Measurements from ENCODE around the gene BRSK2. TPM values are rescaled to one million over a fixed set of nuclear protein-coding genes. Genes with fewer than 3 reads are reported as not detected.
"Not testable (repeated sequence)": the region's sequence is repeated elsewhere in the genome, so short reads cannot be mapped to it uniquely, and the experiment has no call there.

BRSK2 gene
- total and polyA plus RNA-seq, 4 experiments from 2014 or later = 0.18 to 0.47 (median 0.32) TPM

GRCh38 chr11:1409108-1409851, 19.5 kb downstream of the BRSK2 start:
- Mint-ChIP-seq H3K27me3 (peaks cover 0 to 1% of the 10 kb centered on the region in 2 donors), H3K27ac (no peak overlapping the region), H3K36me3 (no peaks in the 10 kb centered on the region), H3K4me1 (peaks cover 0 to 3% (median 0%) of the 10 kb centered on the region in 4 donors), H3K4me3 (no peak overlapping the region), H3K9me3 (no peaks in the 10 kb centered on the region)
- Histone ChIP-seq H3K4me3 (ENCODE audit: low read length in 2 of 2) (no peak overlapping the region), H3K36me3 (ENCODE audit: insufficient read depth, low read length) (no peaks in the 10 kb centered on the region), H3K9me3 (ENCODE audit: control insufficient read depth in 1 of 2, low read length in 2 of 2) (no peaks in the 10 kb centered on the region), H3K27me3 (ENCODE audit: insufficient read depth, low read length) (no peaks in the 10 kb centered on the region), H3K27ac (ENCODE audit: low read depth, low read length) (no peak overlapping the region), H3K4me1 (ENCODE audit: insufficient read depth, low read length) (no peaks in the 10 kb centered on the region)
- peak in 1 of 5 donors; percentile 2 for DNase-seq
- intact Hi-C loops (cut with micrococcal nuclease) = no loop called here
- ChIA-PET CTCF (ENCODE audit: partially characterized antibody) (no interaction called here), POLR2A (ENCODE audit: partially characterized antibody) (no interaction called here)

- H3K4me3 ChIP-seq (ENCODE audit: low read length in 2 of 2); H3K27ac Mint-ChIP-seq; H3K36me3 ChIP-seq (ENCODE audit: insufficient read depth, low read length); CTCF ChIA-PET (ENCODE audit: partially characterized antibody); POLR2A ChIA-PET (ENCODE audit: partially characterized antibody); H3K9me3 ChIP-seq (ENCODE audit: control insufficient read depth in 1 of 2, low read length in 2 of 2); DNase-seq; H3K4me1 ChIP-seq (ENCODE audit: insufficient read depth, low read length); H3K4me1 Mint-ChIP-seq; H3K27ac ChIP-seq (ENCODE audit: low read depth, low read length); H3K27me3 Mint-ChIP-seq; H3K36me3 Mint-ChIP-seq; intact Hi-C loops (cut with micrococcal nuclease); H3K27me3 ChIP-seq (ENCODE audit: insufficient read depth, low read length); H3K9me3 Mint-ChIP-seq; H3K4me3 Mint-ChIP-seq: not testable (repeated sequence)
These were observed 20.1 kb downstream of the BRSK2 start for GRCh38 chr11:1409852-1410125.

DNA sequence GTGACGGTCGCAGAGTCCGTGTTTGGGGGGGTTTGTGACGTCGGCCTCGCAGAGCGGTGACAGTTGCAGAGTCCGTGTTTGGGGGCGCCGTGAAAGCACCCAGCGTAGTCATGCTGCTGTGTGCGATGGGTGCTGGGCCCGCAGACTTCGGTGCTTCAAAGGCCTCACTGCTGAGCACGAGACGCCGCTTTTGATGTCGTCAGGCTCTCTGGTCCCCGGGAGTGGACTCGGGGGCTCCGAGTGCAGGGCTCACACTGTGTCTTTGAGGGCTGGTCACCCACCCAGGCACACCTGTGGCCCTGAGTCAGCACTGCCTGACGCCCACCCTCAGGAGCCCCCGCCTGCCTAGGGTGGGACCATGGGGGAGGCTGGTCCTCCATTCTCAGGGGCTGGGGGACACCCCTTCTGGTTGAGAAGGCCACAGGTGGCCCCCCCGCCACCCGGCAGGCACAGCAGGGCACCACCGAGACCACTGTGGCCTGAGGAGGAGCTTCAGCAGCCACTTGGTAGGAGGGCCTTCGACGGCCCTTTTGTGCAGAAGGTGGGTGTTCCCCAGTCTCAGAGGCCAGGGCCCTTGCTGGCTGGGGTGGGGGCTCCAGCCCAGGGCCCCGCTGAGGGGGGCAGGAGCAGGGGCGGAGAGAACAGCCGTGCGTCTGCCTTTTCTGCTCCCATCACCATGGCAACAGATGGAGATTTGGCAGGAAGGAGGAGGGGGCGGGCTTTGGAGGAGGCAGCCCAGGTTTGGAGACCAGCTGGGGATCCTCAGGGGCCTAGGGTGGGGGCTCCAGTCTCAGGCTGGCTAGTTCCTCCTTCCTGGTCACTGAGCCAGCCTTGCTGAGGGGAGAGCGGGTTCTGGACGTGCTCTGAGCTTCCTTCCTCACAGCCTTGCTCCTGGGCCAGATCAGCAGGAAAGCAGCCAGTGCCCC, 20.9 kb downstream of the BRSK2 start:
- ChIA-PET CTCF (ENCODE audit: partially characterized antibody) (no interaction called here), POLR2A (ENCODE audit: partially characterized antibody) (no interaction called here)
- Mint-ChIP-seq H3K4me3 (no peak overlapping the region), H3K9me3 (no peaks in the 10 kb centered on the region), H3K36me3 (no peaks in the 10 kb centered on the region), H3K27me3 (peaks cover 0 to 1% of the 10 kb centered on the region in 2 donors), H3K27ac (no peak overlapping the region), H3K4me1 (peaks cover 0 to 3% (median 0%) of the 10 kb centered on the region in 4 donors)
- Histone ChIP-seq H3K36me3 (ENCODE audit: insufficient read depth, low read length) (no peaks in the 10 kb centered on the region), H3K4me3 (ENCODE audit: low read length in 2 of 2) (no peak overlapping the region), H3K27ac (ENCODE audit: low read depth, low read length) (no peak overlapping the region), H3K9me3 (ENCODE audit: control insufficient read depth in 1 of 2, low read length in 2 of 2) (no peaks in the 10 kb centered on the region), H3K4me1 (ENCODE audit: insufficient read depth, low read length) (no peaks in the 10 kb centered on the region), H3K27me3 (ENCODE audit: insufficient read depth, low read length) (no peaks in the 10 kb centered on the region)
- intact Hi-C loops (cut with micrococcal nuclease) = no loop called here
- DNase-seq = peak in 1 of 5 donors; percentile 25

DNA sequence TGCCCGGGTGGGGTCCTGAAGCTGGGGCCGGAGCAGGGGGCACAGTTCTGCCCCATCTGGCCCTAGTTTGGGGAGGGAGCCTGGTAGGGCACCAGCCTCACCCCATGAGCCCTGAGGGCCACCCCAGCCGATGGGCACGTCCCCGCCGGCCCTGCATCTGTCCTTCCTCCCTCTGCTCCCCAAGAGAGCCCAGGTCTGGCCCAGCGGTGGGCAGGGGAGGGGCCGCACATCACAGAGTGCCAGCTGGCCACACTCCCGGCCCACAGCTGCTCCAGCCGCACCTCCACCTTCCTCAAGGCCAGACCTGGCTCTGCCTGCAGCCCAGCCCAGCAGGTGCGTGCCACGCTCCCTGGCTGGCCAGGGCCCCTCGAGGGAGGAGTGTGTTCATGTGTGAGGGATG, 21.6 kb downstream of the BRSK2 start:
- H3K36me3 Mint-ChIP-seq = no peaks in the 10 kb centered on the region
- peaks cover 0 to 4% (median 0%) of the 10 kb centered on the region in 8 donors for H3K9me3 Mint-ChIP-seq
- no peak overlapping the region for H3K4me3 ChIP-seq (ENCODE audit: low read length in 2 of 2)
- no peak overlapping the region for H3K27ac ChIP-seq (ENCODE audit: low read depth, low read length)
- H3K9me3 ChIP-seq (ENCODE audit: control insufficient read depth in 1 of 2, low read length in 2 of 2) = no peaks in the 10 kb centered on the region
- H3K36me3 ChIP-seq (ENCODE audit: insufficient read depth, low read length) = no peaks in the 10 kb centered on the region
- intact Hi-C loops (cut with micrococcal nuclease) = no loop called here
- H3K27ac Mint-ChIP-seq = no peak overlapping the region
- H3K27me3 ChIP-seq (ENCODE audit: insufficient read depth, low read length) = no peaks in the 10 kb centered on the region
- H3K4me1 ChIP-seq (ENCODE audit: insufficient read depth, low read length) = no peaks in the 10 kb centered on the region
- DNase-seq = no peak
- ChIA-PET CTCF (ENCODE audit: partially characterized antibody) (no interaction called here), POLR2A (ENCODE audit: partially characterized antibody) (no interaction called here)
- peaks cover 0 to 3% (median 0%) of the 10 kb centered on the region in 4 donors for H3K4me1 Mint-ChIP-seq
- H3K4me3 Mint-ChIP-seq = no peak overlapping the region
- H3K27me3 Mint-ChIP-seq = peaks cover 0 to 1% of the 10 kb centered on the region in 2 donors

DNA sequence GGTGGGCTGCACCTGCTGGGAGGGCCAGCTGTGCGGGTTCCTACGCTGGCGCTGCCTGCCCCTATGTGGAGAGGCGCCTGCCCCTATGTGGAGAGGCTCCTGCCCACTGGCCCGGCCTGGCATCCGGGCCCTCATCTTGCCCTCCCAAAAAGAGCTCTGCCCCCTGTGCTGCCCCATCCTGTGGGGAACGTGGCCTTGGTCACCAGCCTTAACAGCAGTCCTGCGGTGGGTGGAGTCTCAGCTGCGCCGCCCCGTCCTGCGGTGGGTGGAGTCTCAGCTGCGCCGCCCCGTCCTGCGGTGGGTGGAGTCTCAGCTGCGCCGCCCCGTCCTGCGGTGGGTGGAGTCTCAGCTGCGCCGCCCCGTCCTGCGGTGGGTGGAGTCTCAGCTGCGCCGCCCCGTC, 22.0 kb downstream of the BRSK2 start:
- H3K27ac Mint-ChIP-seq; H3K4me1 ChIP-seq (ENCODE audit: insufficient read depth, low read length); H3K27ac ChIP-seq (ENCODE audit: low read depth, low read length); H3K9me3 ChIP-seq (ENCODE audit: control insufficient read depth in 1 of 2, low read length in 2 of 2); CTCF ChIA-PET (ENCODE audit: partially characterized antibody); H3K4me3 ChIP-seq (ENCODE audit: low read length in 2 of 2); POLR2A ChIA-PET (ENCODE audit: partially characterized antibody); H3K9me3 Mint-ChIP-seq; H3K27me3 ChIP-seq (ENCODE audit: insufficient read depth, low read length); H3K36me3 ChIP-seq (ENCODE audit: insufficient read depth, low read length); H3K4me3 Mint-ChIP-seq; H3K27me3 Mint-ChIP-seq; intact Hi-C loops (cut with micrococcal nuclease); H3K36me3 Mint-ChIP-seq; H3K4me1 Mint-ChIP-seq: not testable (repeated sequence)
- DNase-seq = peak in 1 of 5 donors; percentile 22

GRCh38 chr11:1412377-1413095, 22.8 kb downstream of the BRSK2 start:
- H3K4me1 ChIP-seq (ENCODE audit: insufficient read depth, low read length) = no peaks in the 10 kb centered on the region
- Mint-ChIP-seq H3K4me1 (peaks cover 0 to 3% (median 0%) of the 10 kb centered on the region in 4 donors), H3K36me3 (no peaks in the 10 kb centered on the region), H3K9me3 (peaks cover 0 to 13% (median 3%) of the 10 kb centered on the region in 8 donors), H3K4me3 (no peak overlapping the region), H3K27me3 (no peaks in the 10 kb centered on the region), H3K27ac (no peak overlapping the region)
- no peaks in the 10 kb centered on the region for H3K36me3 ChIP-seq (ENCODE audit: insufficient read depth, low read length)
- POLR2A ChIA-PET (ENCODE audit: partially characterized antibody) = no interaction called here
- no peak overlapping the region for H3K27ac ChIP-seq (ENCODE audit: low read depth, low read length)
- CTCF ChIA-PET (ENCODE audit: partially characterized antibody) = no interaction called here
- DNase-seq = peak in 1 of 5 donors; percentile 8
- H3K9me3 ChIP-seq (ENCODE audit: control insufficient read depth in 1 of 2, low read length in 2 of 2) = no peaks in the 10 kb centered on the region
- H3K27me3 ChIP-seq (ENCODE audit: insufficient read depth, low read length) = no peaks in the 10 kb centered on the region
- intact Hi-C loops (cut with micrococcal nuclease) = no loop called here
- H3K4me3 ChIP-seq (ENCODE audit: low read length in 2 of 2) = no peak overlapping the region

- Histone ChIP-seq H3K4me1 (ENCODE audit: insufficient read depth, low read length) (no peaks in the 10 kb centered on the region), H3K27ac (ENCODE audit: low read depth, low read length) (no peak overlapping the region), H3K36me3 (ENCODE audit: insufficient read depth, low read length) (no peaks in the 10 kb centered on the region), H3K4me3 (ENCODE audit: low read length in 2 of 2) (no peak overlapping the region), H3K27me3 (ENCODE audit: insufficient read depth, low read length) (no peaks in the 10 kb centered on the region), H3K9me3 (ENCODE audit: control insufficient read depth in 1 of 2, low read length in 2 of 2) (peaks cover 0 to 8% of the 10 kb centered on the region in 2 donors)
- Mint-ChIP-seq H3K4me3 (no peak overlapping the region), H3K4me1 (no peaks in the 10 kb centered on the region), H3K27ac (no peak overlapping the region), H3K9me3 (peaks cover 0 to 29% (median 16%) of the 10 kb centered on the region in 8 donors), H3K36me3 (peaks cover 0 to 4% of the 10 kb centered on the region in 2 donors), H3K27me3 (no peaks in the 10 kb centered on the region)
- DNase-seq = peak in 1 of 5 donors; percentile 7
- CTCF ChIA-PET (ENCODE audit: partially characterized antibody) = no interaction called here
- POLR2A ChIA-PET (ENCODE audit: partially characterized antibody) = no interaction called here
- intact Hi-C loops (cut with micrococcal nuclease) = no loop called here
These were observed 24.9 kb downstream of the BRSK2 start for GRCh38 chr11:1414650-1415049.
